Neural crest cell (in vitro differentiated cells): Measurements from ENCODE around the gene ATP11A. TPM values are rescaled to one million over a fixed set of nuclear protein-coding genes. Genes with fewer than 3 reads are reported as not detected.
"Not testable (repeated sequence)": the region's sequence is repeated elsewhere in the genome, so short reads cannot be mapped to it uniquely, and the experiment has no call there.

Experiments used
- DNase-seq: peaks from one replicate; pipeline ENCODE4 v3.0.0; 2021; ENCODE audit warnings: low read depth, mixed read lengths, low spot score
- H3K27ac Mint-ChIP-seq: one replicate; pipeline ENCODE4 v1.8.0; 2021; ENCODE audit warnings: mild to moderate bottlenecking, mixed read lengths; ENCODE audit not compliant: unreplicated experiment
- H3K27me3 Mint-ChIP-seq: 2 replicates; pipeline ENCODE4 v1.8.0; 2021; ENCODE audit warnings: low read depth, mild to moderate bottlenecking, mixed read lengths
- H3K36me3 Mint-ChIP-seq: 2 replicates; pipeline ENCODE4 v1.8.0; 2021; ENCODE audit warnings: low read depth, mild to moderate bottlenecking, mixed read lengths
- H3K4me1 Mint-ChIP-seq: 2 replicates; pipeline ENCODE4 v1.8.0; 2021; ENCODE audit warnings: mixed read lengths
- H3K4me3 Mint-ChIP-seq: one replicate; pipeline ENCODE4 v1.8.0; 2021; ENCODE audit warnings: mild to moderate bottlenecking, mixed read lengths
- H3K9me3 Mint-ChIP-seq: 2 replicates; pipeline ENCODE4 v1.8.0; 2021; ENCODE audit warnings: mixed read lengths
- CTCF ChIP-seq: fragments of 200-600 bp; sonication (generic); conservative IDR thresholded peaks from 2 replicates; pipeline ENCODE4 v1.5.0; 2021; ENCODE audit warnings: antibody characterized with exemption, mild to moderate bottlenecking
- total RNA-seq: library from RNA; stranded (reverse); gene quantifications from 2 replicates; pipeline ENCODE4 v1.2.1, GENCODE V29; 2021

Gene ATP11A
- total RNA-seq, 1 donor from 2014 or later, result 97.4 TPM

DNA sequence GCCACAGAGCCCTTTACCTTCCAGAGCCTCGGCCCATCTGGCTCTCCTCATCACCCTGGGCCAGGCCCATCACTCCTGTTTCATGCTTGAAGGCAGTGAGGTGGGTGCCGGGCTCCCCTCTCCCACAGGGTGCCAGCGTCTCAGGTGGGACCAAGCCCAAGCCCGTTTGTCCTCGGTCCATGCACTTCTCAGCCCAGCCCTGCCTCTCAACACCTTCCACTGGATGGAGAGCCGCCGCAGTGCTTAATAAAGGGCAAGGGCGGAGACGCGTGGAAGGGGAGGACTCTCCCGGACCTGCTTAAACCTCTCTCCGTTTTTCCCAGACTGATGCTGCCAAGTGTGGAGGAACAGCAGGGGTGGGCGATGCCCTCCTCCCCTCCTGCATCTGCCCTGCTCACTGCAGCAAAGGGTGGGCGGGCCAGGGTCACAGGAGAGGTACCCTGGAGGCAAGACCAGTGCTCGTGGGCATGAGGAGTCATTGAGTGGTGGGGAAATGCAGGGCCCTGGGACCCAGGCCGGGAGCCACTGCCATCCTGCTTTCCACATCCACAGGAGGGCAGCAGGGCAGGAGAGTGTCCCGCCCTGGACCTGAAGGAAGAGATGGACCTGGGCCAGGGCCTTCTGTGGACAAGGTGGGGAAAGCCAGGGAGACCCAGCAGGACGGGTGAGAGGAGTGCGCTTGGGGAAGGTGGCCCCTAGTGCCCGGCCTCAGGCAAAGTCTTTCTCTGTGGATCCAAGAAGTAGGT, 9.7 kb upstream of the ATP11A start:
- DNase-seq, result no peak
- no peaks in the 10 kb centered on the region for H3K27me3 Mint-ChIP-seq
- no peak for TF ChIP-seq CTCF

DNA sequence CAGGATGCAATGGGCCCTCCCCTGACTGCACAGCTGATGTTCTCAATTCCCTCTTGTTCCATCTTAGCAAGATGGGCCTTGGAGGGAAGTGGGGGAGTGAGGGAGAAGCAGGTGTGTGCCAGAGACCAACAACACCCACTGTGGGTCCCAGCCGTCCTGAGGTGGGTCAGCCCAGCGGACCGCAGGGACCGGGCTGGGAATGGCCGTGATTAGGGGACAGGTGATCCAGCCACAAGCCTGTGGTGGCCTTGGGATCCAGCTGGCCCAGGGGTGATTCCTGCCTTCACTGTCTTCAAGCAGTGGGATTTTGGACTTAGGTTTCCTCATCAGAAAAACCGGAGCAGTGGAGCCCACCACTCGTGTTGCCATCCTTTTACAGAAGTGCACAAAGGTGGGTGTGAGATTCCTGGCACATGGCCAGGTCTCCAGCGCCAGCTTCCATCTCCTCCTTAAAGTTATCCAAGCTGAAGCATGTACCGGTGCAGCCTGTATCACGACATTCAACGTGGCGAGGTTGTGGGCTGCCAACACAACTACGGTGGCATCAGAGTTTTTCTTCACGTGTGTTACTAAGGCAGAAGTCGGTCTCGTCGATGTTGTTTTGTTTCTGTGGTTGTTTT, 9.0 kb upstream of the ATP11A start:
- Mint-ChIP-seq H3K27ac (no peak overlapping the region), H3K9me3 (no peaks in the 10 kb centered on the region), H3K4me3 (no peak overlapping the region), H3K4me1 (peaks cover 6% of the 10 kb centered on the region), H3K27me3 (no peaks in the 10 kb centered on the region), H3K36me3 (peaks cover 3% of the 10 kb centered on the region)
- no peak for TF ChIP-seq CTCF
- no peak for DNase-seq

More for the DNA sequence above, 9.7 kb upstream of the ATP11A start:
- Mint-ChIP-seq H3K4me3 (no peak overlapping the region), H3K4me1 (peaks cover 6% of the 10 kb centered on the region), H3K9me3 (no peaks in the 10 kb centered on the region), H3K27ac (no peak overlapping the region), H3K36me3 (peaks cover 3% of the 10 kb centered on the region)

- H3K36me3 Mint-ChIP-seq, result no peaks in the 10 kb centered on the region
- no peak overlapping the region for H3K4me3 Mint-ChIP-seq
- H3K27ac Mint-ChIP-seq, result no peak overlapping the region
- peaks cover 9% of the 10 kb centered on the region for H3K4me1 Mint-ChIP-seq
- H3K27me3 Mint-ChIP-seq, result no peaks in the 10 kb centered on the region
- H3K9me3 Mint-ChIP-seq, result no peaks in the 10 kb centered on the region
- DNase-seq, result no peak
- no peak for TF ChIP-seq CTCF
These were observed 6.3 kb upstream of the ATP11A start for GRCh38 chr13:112683581-112683980.

- Mint-ChIP-seq H3K9me3 (no peaks in the 10 kb centered on the region), H3K27me3 (no peaks in the 10 kb centered on the region), H3K4me3 (no peak overlapping the region), H3K36me3 (no peaks in the 10 kb centered on the region), H3K4me1 (peaks cover 15% of the 10 kb centered on the region), H3K27ac (no peak overlapping the region)
- TF ChIP-seq CTCF, result no peak
- DNase-seq, result no peak
These were observed 5.6 kb upstream of the ATP11A start for GRCh38 chr13:112684071-112684845.

- peak overlapping the region; percentile 43 for H3K4me3 Mint-ChIP-seq
- H3K27me3 Mint-ChIP-seq, H3K36me3 Mint-ChIP-seq, H3K27ac Mint-ChIP-seq, H3K9me3 Mint-ChIP-seq, DNase-seq: not testable (repeated sequence)
- peaks cover 17% of the 10 kb centered on the region for H3K4me1 Mint-ChIP-seq
These were observed 4.5 kb upstream of the ATP11A start for GRCh38 chr13:112685189-112685805.
